ENCODE measurements around the gene ELMO1. TPM values are rescaled to one million over a fixed set of nuclear protein-coding genes. Genes with fewer than 3 reads are reported as not detected.

ELMO1 gene
- total and polyA plus RNA-seq, 2 of the 13 experiments (the other 11 are each of a cell fraction or from before 2014, with no cell fraction given) = 0.11 to 0.17 TPM

- H3K36me3 ChIP-seq (replicated peaks in 1 of 2; ENCODE audit: control insufficient read depth in 1 of 2, insufficient read depth in 2 of 2, low read length in 2 of 2) = no peaks in the 10 kb centered on the region
- H2AFZ ChIP-seq (ENCODE audit: low read length) = no peak overlapping the region
- no peaks in the 10 kb centered on the region for H3K9me3 ChIP-seq (ENCODE audit: low read length)
- in situ Hi-C loops (cut with HindIII; ENCODE audit: extremely low pct_ligation_motif_present, low pct_unique_long_range_greater_than_20kb) (no loop called here), intact Hi-C loops (cut with micrococcal nuclease; ENCODE audit: unreplicated experiment) (loop anchor here (5.0 kb wide), 1 partner anchor 50 kb away; no protein-coding TSS in a partner anchor)
- ChIA-PET CTCF (ENCODE audit: low intra/inter-chr PET ratio, low total read pairs) (no interaction called here), POLR2A (no interaction called here)
- H3K4me3 ChIP-seq (replicated peaks in 1 of 3; ENCODE audit: insufficient read depth in 1 of 3, low read depth in 2 of 3, low read length in 3 of 3) = no peak overlapping the region
- peak; percentile 70 for ATAC-seq
- H3K79me2 ChIP-seq (ENCODE audit: insufficient read depth, low read length) = no peaks in the 10 kb centered on the region
- no peaks in the 10 kb centered on the region for H4K20me1 ChIP-seq (ENCODE audit: insufficient read depth, low read length)
- no peak overlapping the region for H3K4me2 ChIP-seq (ENCODE audit: low read depth, low read length)
- peak; percentile 44 for DNase-seq (ENCODE audit: low spot score)
- no peaks in the 10 kb centered on the region; a peak in 1 of 5 replicates for H3K27me3 ChIP-seq (ENCODE audit: control insufficient read depth in 1 of 2, insufficient read depth in 2 of 2, low read length in 2 of 2)
- no TSS peak for BruUV-seq (replicated peaks)
- H3K27ac ChIP-seq (ENCODE audit: extremely low read length, insufficient read depth, low read length) = no peak overlapping the region
- no peak overlapping the region for H3K9ac ChIP-seq (ENCODE audit: insufficient read depth, low read depth, low read length)
- WGBS (ENCODE audit: low lambda C conversion rate) = 0% methylated on average over 3 of the region's 3 CpGs
- H3K4me1 ChIP-seq (ENCODE audit: insufficient read depth, low read length) = peaks cover 31% of the 10 kb centered on the region
- peak; percentile 15 for FAIRE-seq
- TF ChIP-seq THAP8 (CRISPR knock-in tag; IDR thresholded peaks at IDR 0.05; ENCODE audit: borderline replicate concordance) = no peak
- TF ChIP-seq ZNF629 (CRISPR knock-in tag; conservative IDR thresholded peaks at IDR 0.05) = no peak
- peak; percentile 96 for TF ChIP-seq ZNF644 (CRISPR knock-in tag; IDR thresholded peaks at IDR 0.05; ENCODE audit: low read depth)
- TF ChIP-seq SMAD9 (CRISPR knock-in tag; IDR thresholded peaks at IDR 0.05) = no peak
- TF ChIP-seq SNAPC5 (CRISPR knock-in tag; IDR thresholded peaks at IDR 0.05; ENCODE audit: borderline replicate concordance) = no peak
- no peak for TF ChIP-seq NFE2L2 (IDR thresholded peaks at IDR 0.05; ENCODE audit: low read length)
- no peak for TF ChIP-seq ZNF513 (CRISPR knock-in tag; conservative IDR thresholded peaks at IDR 0.05)
- 0 out of 2 replicates have a peak, but pooled peaks have one; percentile 34 for TF ChIP-seq CBFB (CRISPR knock-in tag; IDR thresholded peaks at IDR 0.05)
- TF ChIP-seq ZBTB1 (CRISPR knock-in tag; IDR thresholded peaks at IDR 0.05; ENCODE audit: borderline replicate concordance) = no peak; the same call in 1 of the 2 replicates
- no peak for TF ChIP-seq ZNF549 (CRISPR knock-in tag; IDR thresholded peaks at IDR 0.05)
- TF ChIP-seq ZNF383 (CRISPR knock-in tag; IDR thresholded peaks at IDR 0.05; ENCODE audit: borderline replicate concordance) = no peak
- 0 out of 2 replicates have a peak, but pooled peaks have one; percentile 46 for TF ChIP-seq KMT2A (CRISPR knock-in tag; IDR thresholded peaks at IDR 0.05)
- TF ChIP-seq ZNF460 (CRISPR knock-in tag; IDR thresholded peaks at IDR 0.05; ENCODE audit: borderline replicate concordance) = no peak
- TF ChIP-seq SMARCC2 (IDR thresholded peaks at IDR 0.05) = no peak
- TF ChIP-seq HMGA1 (CRISPR knock-in tag; conservative IDR thresholded peaks at IDR 0.05) = no peak
- TF ChIP-seq ATAD3A (CRISPR knock-in tag; IDR thresholded peaks at IDR 0.05) = no peak
- peak; percentile 74; the same call in 1 of the 2 replicates for TF ChIP-seq ZBTB7A (CRISPR knock-in tag; IDR thresholded peaks at IDR 0.05)
- 0 out of 2 replicates have a peak, but pooled peaks have one; percentile 43 for TF ChIP-seq ZBTB42 (CRISPR knock-in tag; IDR thresholded peaks at IDR 0.05)
- no peak for TF ChIP-seq HCFC1 (IDR thresholded peaks at IDR 0.05; ENCODE audit: low read depth, low read length)
- no peak for TF ChIP-seq CC2D1A (CRISPR knock-in tag; IDR thresholded peaks at IDR 0.05)
- TF ChIP-seq GMEB1 (CRISPR knock-in tag; IDR thresholded peaks at IDR 0.05; ENCODE audit: borderline replicate concordance) = no peak
- peak; percentile 85; the same call in 1 of the 2 replicates for TF ChIP-seq ZBTB43 (CRISPR knock-in tag; conservative IDR thresholded peaks at IDR 0.05)
- no peak for TF ChIP-seq PLRG1 (conservative IDR thresholded peaks at IDR 0.05)
These were observed 396.0 kb downstream of the ELMO1 start for GRCh38 chr7:37052705-37053104.

All from HepG2 (cell line).